GM10266 (cell line): ENCODE measurements around the gene CTNNA3.

Experiments
- DNase-seq: peaks from one replicate; pipeline ENCODE4 v3.0.0; 2012; ENCODE audit errors: extremely low spot score
- TF ChIP-seq, protein P1 (sequence below): IDR thresholded peaks from 2 replicates; pipeline ENCODE4 v1.5.1; 2012; ENCODE audit warnings: mild to moderate bottlenecking, low read depth; ENCODE audit not compliant: control insufficient read depth, insufficient read depth; ENCODE audit errors: missing control alignments

The CTNNA3 gene

GRCh38 chr10:67144530-67144929, 551.5 kb downstream of the CTNNA3 start:
- TF ChIP-seq, protein P1, sequence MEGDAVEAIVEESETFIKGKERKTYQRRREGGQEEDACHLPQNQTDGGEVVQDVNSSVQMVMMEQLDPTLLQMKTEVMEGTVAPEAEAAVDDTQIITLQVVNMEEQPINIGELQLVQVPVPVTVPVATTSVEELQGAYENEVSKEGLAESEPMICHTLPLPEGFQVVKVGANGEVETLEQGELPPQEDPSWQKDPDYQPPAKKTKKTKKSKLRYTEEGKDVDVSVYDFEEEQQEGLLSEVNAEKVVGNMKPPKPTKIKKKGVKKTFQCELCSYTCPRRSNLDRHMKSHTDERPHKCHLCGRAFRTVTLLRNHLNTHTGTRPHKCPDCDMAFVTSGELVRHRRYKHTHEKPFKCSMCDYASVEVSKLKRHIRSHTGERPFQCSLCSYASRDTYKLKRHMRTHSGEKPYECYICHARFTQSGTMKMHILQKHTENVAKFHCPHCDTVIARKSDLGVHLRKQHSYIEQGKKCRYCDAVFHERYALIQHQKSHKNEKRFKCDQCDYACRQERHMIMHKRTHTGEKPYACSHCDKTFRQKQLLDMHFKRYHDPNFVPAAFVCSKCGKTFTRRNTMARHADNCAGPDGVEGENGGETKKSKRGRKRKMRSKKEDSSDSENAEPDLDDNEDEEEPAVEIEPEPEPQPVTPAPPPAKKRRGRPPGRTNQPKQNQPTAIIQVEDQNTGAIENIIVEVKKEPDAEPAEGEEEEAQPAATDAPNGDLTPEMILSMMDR, result no peak
- DNase-seq, result no peak

DNA sequence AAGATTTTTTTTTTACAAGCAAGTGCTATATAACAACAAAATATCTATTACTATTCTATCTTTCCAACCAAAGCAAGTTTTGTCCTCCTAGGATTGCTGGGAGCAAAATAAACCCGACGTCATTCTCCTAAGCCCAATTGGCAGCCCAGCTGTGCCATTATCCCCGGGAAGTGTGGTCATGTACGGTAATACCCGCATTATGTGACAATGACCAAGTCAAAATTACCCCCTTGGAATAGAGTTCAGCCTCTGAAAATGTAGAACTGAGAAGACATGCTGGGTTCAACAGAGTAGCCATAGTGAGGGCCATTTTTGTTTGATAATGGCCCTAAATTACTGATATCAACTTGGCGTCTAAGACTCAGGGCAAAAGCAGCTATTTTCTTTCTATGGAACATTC, 554.7 kb downstream of the CTNNA3 start:
- no peak for DNase-seq

GRCh38 chr10:67140641-67141040, 555.4 kb downstream of the CTNNA3 start:
- TF ChIP-seq, protein P1, result no peak
- no peak for DNase-seq

More for the DNA sequence above, 554.7 kb downstream of the CTNNA3 start:
- TF ChIP-seq, protein P1, result no peak

- no peak for DNase-seq
- TF ChIP-seq, protein P1, result no peak
Measured at GRCh38 chr10:67127441-67127840, 568.6 kb downstream of the CTNNA3 start.

- TF ChIP-seq, protein P1, result no peak
- DNase-seq, result no peak
Measured at GRCh38 chr10:67119651-67120050, 576.3 kb downstream of the CTNNA3 start.

DNA sequence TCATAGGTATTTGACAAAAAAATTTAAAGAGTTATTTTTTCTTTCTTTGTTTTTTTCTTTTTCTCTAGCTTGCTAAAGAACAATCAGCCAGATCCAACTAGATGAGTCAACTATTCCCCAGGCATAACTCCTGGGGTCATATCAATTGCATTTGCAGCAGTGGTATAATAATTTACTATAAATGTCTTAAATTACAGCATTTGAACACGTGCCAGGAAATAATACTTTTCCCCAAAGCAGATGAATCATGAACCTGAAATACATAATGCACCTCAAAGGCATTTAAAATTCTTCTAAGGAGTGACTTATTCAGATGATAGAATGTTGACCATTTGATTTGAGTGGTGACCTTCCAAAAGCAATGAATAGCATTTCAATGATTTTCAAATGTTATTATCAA, 580.0 kb downstream of the CTNNA3 start:
- TF ChIP-seq, protein P1, result no peak
- no peak for DNase-seq

GRCh38 chr10:67114945-67115344, 581.0 kb downstream of the CTNNA3 start:
- no peak for DNase-seq
- TF ChIP-seq, protein P1, result no peak
